Activated naive CD8-positive, alpha-beta T cell treated with anti-CD3 and anti-CD28 coated beads, Interleukin-2, amount 50 U/mL, for 16 hours (primary cell): ENCODE data around the gene CENPP.

Experiments used
- DNase-seq: peaks from one replicate; pipeline ENCODE4 v3.0.0-alpha.2; 2020; ENCODE audit warnings: low read depth, low spot score

Gene CENPP

DNA sequence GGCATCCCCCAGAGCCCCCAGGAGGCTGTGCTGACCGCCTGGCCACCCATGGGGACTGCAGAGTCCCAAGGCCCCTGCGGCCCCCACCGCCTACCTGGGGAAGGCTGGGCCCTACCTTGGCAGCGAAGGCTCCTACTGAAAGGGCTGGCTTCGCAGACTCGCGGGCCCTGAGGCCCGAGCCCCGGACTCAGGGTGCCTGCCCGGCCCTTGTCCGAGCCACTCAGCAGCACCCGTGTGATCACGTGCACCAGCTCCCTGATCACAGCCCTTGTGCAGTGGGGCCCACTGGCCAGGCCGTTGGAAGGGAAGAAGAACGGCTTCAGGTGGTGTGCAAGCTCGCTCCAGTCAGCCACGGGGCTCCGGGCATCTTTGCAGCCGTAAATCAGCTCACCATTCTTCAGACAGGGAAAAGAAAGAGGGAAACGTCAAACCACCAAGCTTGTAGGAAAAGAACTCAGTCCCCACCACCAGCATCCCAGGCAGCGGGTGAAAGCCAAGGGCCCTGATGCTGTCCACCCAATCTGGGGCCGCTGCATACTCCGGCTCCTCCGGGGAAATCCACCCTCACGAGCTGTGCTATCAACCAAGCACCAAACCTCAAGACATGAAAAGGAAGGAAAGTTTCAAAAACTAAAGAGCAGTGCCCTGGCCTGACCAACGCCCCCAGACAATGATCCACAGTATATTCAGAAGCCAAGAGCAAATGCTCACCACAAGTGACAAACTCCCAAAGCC is 312.3 kb downstream of the CENPP start:
- no peak for DNase-seq

DNA sequence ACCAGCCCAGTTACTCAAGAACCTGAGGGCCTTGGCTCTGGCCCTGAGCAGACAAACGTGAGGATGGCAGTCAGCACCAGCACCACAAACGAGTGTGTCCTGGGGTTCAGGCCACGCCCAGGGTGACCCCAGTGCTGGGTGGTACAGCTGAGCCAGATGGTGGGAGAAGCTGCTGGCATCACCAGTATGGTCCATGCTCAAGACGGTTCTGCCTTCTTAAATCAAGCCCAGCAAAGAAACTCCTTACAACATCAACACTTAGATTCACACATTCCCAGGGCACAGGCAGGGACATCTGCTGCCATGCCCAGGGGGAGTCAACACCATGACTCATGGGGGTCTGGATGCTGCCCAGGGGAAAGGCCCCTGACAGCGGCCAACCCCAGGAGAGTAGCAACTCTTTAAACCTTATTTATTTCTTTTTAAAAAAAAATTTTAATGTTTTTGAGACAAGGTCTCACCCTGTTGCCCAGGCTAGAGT is 312.9 kb downstream of the CENPP start:
- no peak for DNase-seq

DNA sequence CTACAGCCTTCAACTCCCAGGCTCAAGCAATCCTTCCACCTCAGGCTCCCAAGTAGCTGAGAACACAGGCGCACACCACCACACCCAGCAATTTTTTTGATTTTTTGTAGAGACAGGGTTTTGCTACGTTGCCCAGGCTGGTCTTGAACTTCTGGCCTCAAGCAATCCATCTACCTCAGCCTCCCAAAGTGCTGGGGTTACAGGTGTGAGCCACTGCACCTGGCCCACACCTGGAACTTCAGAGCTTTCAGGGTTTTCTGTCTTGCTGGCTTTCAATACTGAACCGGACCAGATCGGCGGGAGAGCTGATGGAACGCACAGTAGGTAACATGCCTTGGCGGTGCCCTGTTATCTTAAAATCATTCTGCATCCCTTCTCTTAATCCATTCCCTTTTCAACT is 313.4 kb downstream of the CENPP start:
- no peak for DNase-seq

DNA sequence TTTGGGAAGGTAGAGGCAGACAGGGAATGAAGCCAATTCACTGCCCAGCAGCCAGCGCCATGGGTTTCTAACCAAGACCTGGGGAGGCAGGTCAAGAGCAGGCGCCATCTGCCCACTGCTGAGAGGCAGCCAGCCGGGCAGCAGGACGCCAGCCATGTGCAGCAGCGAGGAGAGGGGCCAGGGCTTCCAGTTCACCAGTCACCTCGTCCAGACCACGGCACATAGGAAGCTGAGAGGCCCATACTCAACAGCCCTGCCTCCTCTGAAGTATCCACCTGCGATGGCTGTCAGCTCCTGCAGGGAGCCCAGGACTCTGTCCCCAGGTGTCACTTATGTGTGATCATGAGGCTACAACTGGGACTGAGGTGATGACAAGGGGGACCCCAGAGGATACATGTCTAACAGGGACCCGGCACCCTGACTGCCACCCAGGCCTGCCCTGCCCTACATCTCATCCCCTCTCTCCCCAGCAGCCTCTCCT is 314.1 kb downstream of the CENPP start:
- DNase-seq = no peak

DNA sequence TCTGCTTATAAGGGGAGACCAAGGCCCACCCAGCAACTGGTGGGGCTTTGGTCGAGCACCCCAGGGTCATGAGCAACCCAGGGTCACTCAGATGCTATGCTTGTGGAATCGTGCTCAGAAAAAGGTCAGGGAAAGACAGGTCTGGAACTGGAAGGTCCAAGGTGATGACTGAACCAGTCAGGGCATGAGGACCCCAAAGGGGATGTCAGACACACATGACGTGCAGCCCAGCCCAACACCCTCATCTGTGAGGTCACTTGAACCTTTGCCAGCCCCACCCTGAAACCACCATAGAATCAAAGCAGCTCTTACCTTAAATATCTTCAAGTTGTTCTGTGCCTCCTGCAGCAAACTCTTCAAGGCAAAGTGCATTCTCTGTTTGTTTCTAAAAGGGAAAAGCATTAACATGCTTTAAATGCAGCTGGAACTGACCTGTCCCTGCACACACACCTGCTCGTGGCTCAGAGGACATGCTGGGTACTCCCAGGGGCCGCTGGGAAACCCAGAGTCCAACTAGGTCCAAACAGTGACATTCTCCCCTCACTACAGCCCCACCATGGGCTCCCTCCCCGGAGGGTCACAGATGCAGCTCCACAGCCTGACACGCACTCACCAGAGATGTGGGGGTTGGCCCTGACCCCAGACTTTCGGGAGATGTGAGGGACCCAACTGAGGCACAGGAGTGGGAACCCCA is 314.8 kb downstream of the CENPP start:
- no peak for DNase-seq

DNA sequence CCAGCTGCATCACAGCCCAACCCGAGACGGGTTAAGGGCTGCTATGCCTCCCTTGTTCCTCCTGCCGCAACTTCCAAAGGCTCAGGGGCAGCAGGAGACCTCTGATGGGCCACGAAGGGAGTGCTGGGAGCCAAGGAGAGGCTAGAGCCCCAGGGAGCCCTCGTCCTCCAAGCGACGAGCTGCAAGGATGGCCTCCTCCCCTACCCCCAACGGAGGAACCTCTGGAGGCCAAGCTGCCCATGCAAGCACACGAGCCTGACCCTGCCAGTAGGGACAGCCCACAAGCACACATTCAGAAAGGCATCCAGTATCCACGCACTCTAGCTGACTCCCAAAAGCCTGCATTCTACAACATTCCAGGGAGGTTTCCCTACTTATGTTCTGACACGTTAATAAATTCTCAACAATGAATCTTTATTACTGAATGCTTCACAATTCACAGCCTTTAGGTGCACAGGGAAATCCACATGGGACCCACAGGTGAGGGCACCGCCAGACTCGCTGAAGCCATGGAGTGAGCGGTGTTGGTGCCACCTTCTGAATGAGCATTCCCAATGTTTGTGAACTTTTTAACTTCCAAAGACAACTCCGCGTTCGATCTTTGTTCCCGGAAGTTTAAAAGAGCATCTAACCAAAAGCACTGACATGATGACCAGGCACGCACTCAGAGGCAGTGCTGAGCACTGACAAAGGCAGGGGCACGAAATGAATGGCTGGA is 315.5 kb downstream of the CENPP start:
- no peak for DNase-seq

DNA sequence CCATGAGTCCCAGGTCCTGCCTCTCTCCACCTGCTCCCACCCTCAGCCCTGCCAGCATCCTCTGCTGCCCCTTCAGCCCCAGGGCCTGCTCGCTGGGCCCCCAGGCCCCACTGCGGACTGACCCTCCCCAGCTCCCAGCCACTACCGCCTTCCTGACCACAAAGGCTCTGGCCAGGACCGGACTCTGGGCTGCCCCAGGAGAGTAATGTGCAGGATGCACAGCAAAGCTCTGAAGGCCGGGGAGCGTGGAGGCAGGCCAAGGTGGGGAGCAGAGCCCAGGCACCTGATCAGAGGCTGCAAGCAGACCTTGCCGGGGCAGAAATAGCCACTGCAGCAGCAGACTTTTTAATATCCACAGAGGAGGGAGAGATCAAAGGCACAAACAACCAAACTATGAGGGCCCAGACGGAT is 316.3 kb downstream of the CENPP start:
- DNase-seq = no peak

DNA sequence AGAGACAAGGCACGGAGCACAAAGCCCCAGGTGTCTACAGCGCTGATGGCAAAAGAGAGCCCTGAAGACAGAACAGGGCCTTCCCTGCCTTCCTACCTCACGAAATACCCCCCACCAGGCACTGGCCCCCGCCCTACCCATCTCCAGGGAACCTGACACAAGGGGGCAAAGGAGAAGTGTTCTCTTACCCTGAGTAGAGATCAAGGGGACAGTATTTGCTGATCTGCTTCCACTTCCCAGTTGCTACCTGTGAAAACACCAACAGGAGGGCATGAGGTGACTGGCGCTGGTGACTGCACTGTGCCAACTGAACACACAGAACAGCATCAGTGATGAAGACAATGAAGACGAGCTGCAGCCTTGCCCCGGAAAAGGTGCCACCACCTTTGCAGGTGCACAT is 316.8 kb downstream of the CENPP start:
- DNase-seq = no peak

DNA sequence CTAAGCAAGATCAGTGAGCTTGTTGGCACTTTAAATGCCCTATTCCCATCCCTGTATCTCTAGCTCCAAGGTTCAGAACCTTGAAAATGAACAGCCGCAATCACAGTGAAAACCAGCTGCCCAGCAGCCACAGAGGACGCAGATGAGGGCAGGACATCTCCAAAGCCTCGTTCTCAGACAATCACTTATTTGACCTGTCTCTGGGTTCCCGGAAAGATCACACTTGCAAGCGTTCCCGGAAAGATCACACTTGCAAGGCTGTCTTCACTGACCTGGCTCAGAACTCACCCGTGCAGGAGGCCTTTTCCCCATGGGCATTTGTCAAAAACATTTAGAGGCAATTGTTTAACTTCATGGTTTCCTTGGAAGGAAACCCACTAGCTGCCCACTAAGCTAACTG is 318.5 kb downstream of the CENPP start:
- DNase-seq = no peak

DNA sequence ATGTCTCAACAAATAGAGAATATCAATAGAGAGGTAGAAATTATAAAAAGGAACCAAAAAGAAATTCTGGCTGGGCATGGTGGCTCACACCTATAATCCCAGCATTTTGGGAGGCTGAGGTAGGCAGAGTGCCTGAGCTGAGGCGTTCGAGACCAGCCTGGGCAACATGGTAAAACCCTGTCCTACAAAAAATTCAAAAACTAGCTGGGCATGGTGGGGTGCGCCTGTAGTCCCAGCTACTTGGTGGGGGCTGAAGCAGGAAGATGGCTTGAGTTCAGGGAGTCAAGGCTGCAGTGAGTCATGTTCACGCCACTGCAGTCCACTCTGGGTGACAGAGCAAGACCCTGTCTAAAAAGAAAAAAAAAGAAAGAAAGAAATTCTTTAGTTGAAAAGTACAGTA is 319.3 kb downstream of the CENPP start:
- DNase-seq = no peak

DNA sequence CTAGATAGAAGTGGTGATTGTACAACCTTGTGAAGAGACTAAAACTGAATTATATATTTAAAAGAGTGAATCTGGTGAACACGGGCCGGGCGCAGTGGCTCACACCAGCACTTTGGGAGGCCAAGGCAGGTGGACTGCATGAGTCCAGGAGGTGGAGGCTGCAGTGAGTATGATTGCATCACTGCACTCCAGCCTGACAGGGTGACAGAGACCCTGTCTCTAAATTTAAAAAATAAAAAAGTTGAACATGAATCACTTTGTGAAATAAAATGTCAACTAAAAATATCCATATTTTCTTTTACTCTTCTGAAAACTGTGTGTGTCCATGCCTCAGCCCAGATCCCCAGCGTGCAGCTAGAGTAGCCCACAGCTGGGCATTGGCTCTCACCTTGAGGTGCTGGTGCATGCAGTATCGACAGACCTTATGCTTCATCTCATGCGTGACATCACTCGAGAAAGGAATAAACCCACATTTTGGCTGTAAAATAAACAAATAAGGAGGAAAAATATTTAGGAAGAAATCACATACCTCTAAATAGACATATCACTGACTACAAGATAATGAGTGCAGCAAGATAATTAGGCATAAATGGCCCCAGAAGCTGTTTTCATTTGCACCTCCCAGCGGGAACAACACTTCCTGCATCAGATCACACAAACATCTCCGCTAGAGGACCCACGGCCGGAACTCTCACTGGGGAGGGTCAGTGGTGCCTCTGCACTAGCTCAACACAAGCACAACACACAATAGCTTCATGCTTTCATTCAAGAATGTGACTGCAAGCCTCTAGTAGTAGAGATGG is 322.1 kb downstream of the CENPP start:
- no peak for DNase-seq

DNA sequence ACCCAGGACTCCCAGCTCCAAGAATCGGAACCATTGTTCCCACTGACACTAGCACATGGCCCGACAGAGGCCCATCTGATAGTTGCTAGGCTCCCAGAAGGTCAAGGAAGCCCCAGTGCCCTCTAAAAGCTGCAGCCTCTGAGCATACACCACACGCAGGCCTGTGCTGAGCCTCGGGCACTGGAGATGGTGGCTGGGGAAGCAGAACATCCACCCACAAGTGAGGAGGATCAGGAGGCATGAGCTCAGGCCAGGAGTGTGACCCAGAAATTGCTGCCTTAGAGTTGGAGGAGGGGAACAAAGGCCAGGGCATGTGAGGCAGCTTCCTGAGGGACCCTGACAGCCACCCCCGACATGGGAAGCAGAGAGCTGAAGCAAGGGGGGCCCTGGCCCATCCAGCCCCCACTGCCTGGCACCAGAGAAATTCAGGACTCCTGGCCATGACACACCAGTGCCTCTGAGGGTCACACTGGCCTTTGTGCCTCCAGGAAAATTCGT is 322.8 kb downstream of the CENPP start:
- DNase-seq = no peak

DNA sequence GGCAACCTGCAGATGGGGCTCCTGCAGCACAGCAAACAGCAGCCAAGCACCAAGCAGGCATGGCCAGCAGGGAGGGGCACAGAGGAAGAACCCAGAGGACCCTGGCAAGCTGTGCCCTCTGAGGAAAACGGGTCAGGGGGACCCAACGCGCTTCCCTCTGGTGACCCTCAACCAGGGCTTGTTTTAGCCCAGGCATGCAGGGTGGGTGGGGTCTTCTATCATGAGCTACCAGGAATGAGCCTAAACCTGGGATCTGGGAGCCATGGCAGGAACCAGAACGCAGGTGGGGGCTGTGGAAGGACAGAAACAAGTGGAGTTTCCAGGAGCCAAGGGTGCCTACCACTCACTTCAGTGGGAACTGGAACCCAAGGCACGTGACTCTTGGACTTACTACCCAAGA is 323.3 kb downstream of the CENPP start:
- DNase-seq = no peak

DNA sequence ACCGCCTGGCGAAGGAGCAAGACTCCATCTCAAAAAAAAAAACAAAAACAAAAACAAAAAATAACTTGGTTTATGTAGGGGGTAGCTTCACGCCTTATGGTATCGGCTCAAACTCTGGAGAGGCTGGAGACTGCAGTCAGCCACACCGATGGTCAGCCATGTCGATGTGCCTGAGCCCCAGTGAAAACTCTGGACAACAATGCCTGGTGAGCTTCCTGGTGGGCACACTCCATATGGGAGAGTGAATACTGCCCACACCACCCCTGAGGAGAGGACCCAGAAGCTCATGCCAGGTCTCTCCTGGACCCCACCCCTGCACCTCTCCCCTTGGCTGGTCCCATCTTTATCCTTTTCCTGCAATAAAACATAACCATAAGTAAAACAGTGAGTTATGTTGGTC is 324.5 kb downstream of the CENPP start:
- no peak for DNase-seq

DNA sequence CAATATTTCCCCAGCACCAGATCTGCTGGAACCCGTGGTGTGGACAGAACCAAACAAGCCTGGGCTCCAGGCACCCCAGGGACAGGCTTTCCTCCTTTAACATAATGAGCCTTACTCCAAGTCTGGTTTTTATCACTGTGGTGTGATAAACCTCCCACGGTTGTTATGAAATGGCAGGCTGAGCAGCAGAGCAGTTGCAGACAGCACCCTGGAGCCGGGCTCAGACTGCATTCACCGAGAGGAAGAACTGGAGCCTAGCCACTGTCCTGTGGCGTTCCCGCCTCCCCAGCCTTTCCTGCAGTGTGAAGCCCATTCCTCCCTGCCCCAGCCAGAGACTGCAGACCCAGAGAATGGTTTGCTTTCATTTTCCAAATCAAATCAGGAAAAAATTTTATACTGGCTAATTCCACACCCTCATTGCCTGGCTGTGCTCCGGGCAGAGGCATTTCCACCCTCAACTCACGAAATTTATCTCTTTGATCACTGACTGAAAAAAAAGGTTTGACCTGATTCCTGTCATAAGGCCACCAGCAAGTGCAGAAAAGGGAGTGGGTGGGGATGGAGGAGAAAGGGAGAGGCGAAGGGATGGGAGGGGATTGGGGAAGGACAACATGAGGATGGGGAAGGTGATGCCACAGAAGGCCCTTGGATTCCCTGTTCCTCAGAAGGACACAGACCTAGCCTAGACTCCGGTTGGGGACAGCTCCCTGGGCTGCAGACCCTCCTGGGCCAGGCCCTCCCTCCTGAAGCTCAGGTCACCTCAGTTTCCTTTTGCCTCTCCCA is 325.3 kb downstream of the CENPP start:
- DNase-seq = no peak

DNA sequence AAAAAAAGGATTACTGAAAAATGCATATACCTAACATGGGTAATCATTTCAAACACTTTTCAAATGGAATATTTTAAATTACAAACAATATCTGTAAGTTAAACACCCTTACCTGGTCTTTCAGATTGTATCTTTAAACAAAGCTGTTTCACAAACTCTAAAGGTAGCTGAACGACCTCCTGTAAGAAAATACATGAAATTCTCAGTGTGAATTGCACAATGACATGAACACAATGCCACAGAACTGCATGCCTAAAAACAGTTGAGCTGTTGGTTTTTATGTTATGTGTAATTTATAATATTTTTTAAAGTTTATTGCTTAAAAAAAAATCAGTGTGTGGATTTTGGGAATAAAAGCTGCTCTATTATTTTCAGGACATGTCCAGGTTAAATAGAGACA is 326.7 kb downstream of the CENPP start:
- no peak for DNase-seq

DNA sequence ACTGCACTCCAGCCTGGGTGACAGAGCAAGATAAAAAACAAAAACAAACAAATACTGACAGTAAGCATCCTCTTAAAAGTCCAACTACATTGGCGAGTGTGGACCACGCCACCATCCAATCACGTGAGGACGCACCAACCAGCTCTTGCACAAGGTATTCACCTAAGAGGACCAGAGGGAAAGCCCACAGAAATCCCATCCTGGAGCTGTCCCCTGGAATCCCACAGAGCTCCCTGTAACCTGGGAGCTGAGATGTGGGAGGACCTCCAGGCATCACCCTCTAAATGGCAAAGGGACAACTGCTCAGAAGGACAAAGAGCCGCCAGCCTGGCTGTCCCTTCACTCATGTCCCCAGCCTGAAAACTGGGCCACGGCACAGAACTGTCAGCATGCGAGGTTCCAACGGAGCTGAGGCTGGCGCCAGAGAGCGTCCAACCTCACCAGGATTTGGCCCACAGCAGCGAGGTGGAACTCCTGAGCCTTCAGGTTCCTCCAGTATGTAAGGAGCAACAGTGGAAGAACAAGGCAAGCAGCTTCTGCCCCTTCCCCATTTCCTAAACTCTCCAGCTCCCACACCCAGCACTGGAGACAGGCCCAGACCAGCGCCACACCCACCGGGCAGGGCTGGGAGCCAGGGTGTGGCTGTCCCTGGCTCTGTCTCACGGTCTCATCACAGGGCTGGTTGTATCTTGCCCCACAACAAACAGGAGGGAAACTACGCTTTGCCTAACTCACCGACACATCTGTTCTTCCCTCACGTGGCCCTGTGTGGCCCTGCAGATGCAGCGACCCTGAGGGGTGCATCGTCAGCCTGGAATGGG is 328.9 kb downstream of the CENPP start:
- DNase-seq = no peak

DNA sequence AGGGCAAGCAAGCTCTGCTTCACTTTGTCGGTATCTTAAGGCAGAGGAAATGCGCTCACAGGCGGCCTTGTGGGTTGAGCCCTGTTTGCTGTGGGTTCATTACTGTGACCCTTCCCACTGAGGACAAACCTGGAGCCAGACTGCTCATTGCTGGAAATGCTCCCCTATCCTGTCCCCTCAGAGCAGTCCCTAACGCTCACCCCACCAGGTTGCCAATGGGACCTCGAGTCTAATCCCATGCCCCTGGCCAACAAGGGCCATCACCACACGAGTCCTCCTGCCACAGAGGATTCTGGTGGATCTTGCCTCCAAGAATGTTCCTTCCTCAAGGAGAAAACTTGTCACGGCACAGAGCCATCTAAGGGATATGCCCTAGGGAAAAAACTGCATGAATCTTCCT is 329.6 kb downstream of the CENPP start:
- DNase-seq = no peak

DNA sequence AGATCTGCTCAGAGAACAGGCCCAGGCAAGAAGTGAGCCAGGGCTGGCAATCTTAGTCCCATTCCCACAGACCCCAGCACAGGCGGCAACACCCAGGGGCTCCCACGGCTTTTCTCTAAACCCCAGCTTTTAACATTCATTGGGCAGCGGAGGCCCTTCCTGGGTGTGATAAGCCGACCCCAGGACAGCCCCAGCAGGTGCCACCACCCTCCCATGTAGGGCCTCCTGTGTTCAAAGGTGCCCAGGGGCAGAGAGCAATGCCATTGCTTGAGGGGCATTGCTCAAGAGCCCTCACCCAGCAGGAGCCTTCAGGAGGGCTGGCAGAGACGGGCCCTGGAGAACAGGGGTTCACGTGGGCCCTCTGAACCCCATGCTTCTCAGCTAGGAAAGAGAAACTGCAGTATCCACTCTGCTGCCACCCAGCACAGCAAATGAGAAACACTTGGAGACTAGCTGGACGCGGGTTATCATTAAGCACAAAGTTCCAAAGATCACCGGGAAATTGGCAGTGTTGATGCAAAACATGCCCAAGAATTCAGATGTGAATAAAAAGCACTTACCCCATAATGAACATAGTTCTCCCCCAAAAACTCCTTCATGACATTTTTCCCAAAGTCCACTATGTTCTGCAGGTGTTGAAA is 330.3 kb downstream of the CENPP start:
- DNase-seq = no peak
